SK-N-DZ (cell line): ENCODE measurements around the gene HNRNPA3.
"Not testable (repeated sequence)": the region's sequence is repeated elsewhere in the genome, so short reads cannot be mapped to it uniquely, and the experiment has no call there.

ENCODE experiments used
- DNase-seq: peaks from one replicate; pipeline ENCODE4 v3.0.0-alpha.2; 2015; ENCODE audit warnings: low spot score

The HNRNPA3 gene

GRCh38 chr2:177188482-177189469, 23.8 kb upstream of the HNRNPA3 start:
- DNase-seq, result no peak

GRCh38 chr2:177190941-177191340, 21.7 kb upstream of the HNRNPA3 start:
- no peak for DNase-seq

GRCh38 chr2:177192788-177193187, 19.8 kb upstream of the HNRNPA3 start:
- DNase-seq, result no peak

GRCh38 chr2:177193240-177193639, 19.4 kb upstream of the HNRNPA3 start:
- DNase-seq, result no peak

- no peak for DNase-seq
These were observed 17.4 kb upstream of the HNRNPA3 start for GRCh38 chr2:177195194-177195593.

GRCh38 chr2:177200419-177200818, 12.2 kb upstream of the HNRNPA3 start:
- not testable (repeated sequence) for DNase-seq

GRCh38 chr2:177201919-177202346, 10.7 kb upstream of the HNRNPA3 start:
- DNase-seq, result no peak

GRCh38 chr2:177204417-177204816, 8.2 kb upstream of the HNRNPA3 start:
- DNase-seq, result no peak

GRCh38 chr2:177207101-177207500, 5.5 kb upstream of the HNRNPA3 start:
- DNase-seq, result no peak

GRCh38 chr2:177211169-177211568, 1.4 kb upstream of the HNRNPA3 start:
- no peak for DNase-seq

GRCh38 chr2:177211576-177212105, 953 bp upstream of the HNRNPA3 start:
- no peak for DNase-seq

GRCh38 chr2:177212891-177213856, 580 bp downstream of the HNRNPA3 start:
- peak; percentile 86 for DNase-seq

- DNase-seq, result no peak
These were observed 4.8 kb downstream of the HNRNPA3 start for GRCh38 chr2:177217247-177217843.

- not testable (repeated sequence) for DNase-seq
These were observed 7.2 kb downstream of the HNRNPA3 start for GRCh38 chr2:177219787-177220186.

GRCh38 chr2:177221534-177221933, 8.9 kb downstream of the HNRNPA3 start:
- no peak for DNase-seq

GRCh38 chr2:177221970-177222369, 9.4 kb downstream of the HNRNPA3 start:
- no peak for DNase-seq

- DNase-seq, result not testable (repeated sequence)
These were observed 10.8 kb downstream of the HNRNPA3 start for GRCh38 chr2:177223436-177223835.

- no peak for DNase-seq
These were observed 13.4 kb downstream of the HNRNPA3 start for GRCh38 chr2:177225965-177226360.

GRCh38 chr2:177229442-177230242, 17.0 kb downstream of the HNRNPA3 start:
- no peak for DNase-seq

GRCh38 chr2:177231270-177231669, 18.7 kb downstream of the HNRNPA3 start:
- DNase-seq, result no peak
